CD14-positive monocyte (primary cell): ENCODE results near the gene SNAP25. TPM values are rescaled to one million over a fixed set of nuclear protein-coding genes. Genes with fewer than 3 reads are reported as not detected.

Source experiments
- DNase-seq, 3 donors: peaks; one replicate each; pipeline ENCODE4 v3.0.0-alpha.2; 2011 to 2022
- H2AFZ ChIP-seq: 2 replicates; pipeline ENCODE4 v1.6.0; 2012; ENCODE audit warnings: mild to moderate bottlenecking, low read depth, low read length, inconsistent platforms; ENCODE audit not compliant: insufficient read depth, poor library complexity, severe bottlenecking
- H3K27ac ChIP-seq, 2 donors: 1 replicate in 1 of 2; 2 replicates in 1 of 2; pipeline ENCODE4 v1.5.1; 2012 to 2013; ENCODE audit warnings: low read length in 2 of 2, control low read depth in 1 of 2, inconsistent platforms in 1 of 2, low read depth in 1 of 2, mild to moderate bottlenecking in 1 of 2
- H3K27me3 ChIP-seq, 2 donors: one replicate each; pipeline versions ENCODE4 v1.6.0 to v1.6.1; 2011 to 2013; ENCODE audit warnings: low read length in 2 of 2; ENCODE audit not compliant: control insufficient read depth in 2 of 2, insufficient read depth in 2 of 2
- H3K36me3 ChIP-seq, 2 donors: replicated peaks in 1 of 2; 1 replicate in 1 of 2; 2 replicates in 1 of 2; pipeline versions ENCODE4 v1.5.1 to v1.6.1; 2012 to 2013; ENCODE audit warnings: low read length in 2 of 2, control low read depth in 1 of 2, inconsistent platforms in 1 of 2, mild to moderate bottlenecking in 1 of 2; ENCODE audit not compliant: insufficient read depth in 2 of 2, control insufficient read depth in 1 of 2
- H3K4me1 ChIP-seq, 2 donors: 1 replicate in 1 of 2; 2 replicates in 1 of 2; pipeline versions ENCODE4 v1.5.1 to v1.6.1; 2012 to 2013; ENCODE audit warnings: low read length in 2 of 2, control low read depth in 1 of 2, inconsistent platforms in 1 of 2, mild to moderate bottlenecking in 1 of 2, moderate library complexity in 1 of 2; ENCODE audit not compliant: insufficient read depth in 2 of 2, control insufficient read depth in 1 of 2
- H3K4me2 ChIP-seq: replicated peaks from 2 replicates; pipeline ENCODE3; 2012; ENCODE audit warnings: low read length, moderate library complexity, mild to moderate bottlenecking; ENCODE audit not compliant: poor library complexity, severe bottlenecking; ENCODE audit errors: extremely low read depth
- H3K4me3 ChIP-seq, 3 experiments: fragments of 200-600 bp in 1 of 3; sonication (generic) in 1 of 3; replicated peaks in 1 of 3; 1 replicate in 2 of 3; 2 replicates in 1 of 3; pipeline ENCODE4 v1.5.1; 2011 to 2013; ENCODE audit warnings: low read length in 3 of 3, mild to moderate bottlenecking in 3 of 3, control low read depth in 2 of 3, low read depth in 2 of 3, inconsistent platforms in 1 of 3, moderate library complexity in 1 of 3
- H3K79me2 ChIP-seq: 2 replicates; pipeline ENCODE4 v1.6.0; 2012; ENCODE audit warnings: mild to moderate bottlenecking, control low read depth, inconsistent platforms, low read length, moderate library complexity; ENCODE audit not compliant: insufficient read depth
- H3K9ac ChIP-seq: 2 replicates; pipeline ENCODE4 v1.6.0; 2017; ENCODE audit warnings: low read length, mild to moderate bottlenecking; ENCODE audit not compliant: insufficient read depth, poor library complexity, severe bottlenecking
- H3K9me3 ChIP-seq, 2 donors: replicated peaks in 1 of 2; 1 replicate in 1 of 2; 2 replicates in 1 of 2; pipeline versions ENCODE4 v1.5.1 to v1.6.1; 2012 to 2013; ENCODE audit warnings: low read length in 2 of 2, control low read depth in 1 of 2; ENCODE audit not compliant: control insufficient read depth in 1 of 2, insufficient read depth in 1 of 2
- H4K20me1 ChIP-seq: 2 replicates; pipeline ENCODE4 v1.6.0; 2012; ENCODE audit warnings: mild to moderate bottlenecking, low read length, control low read depth, moderate library complexity; ENCODE audit not compliant: insufficient read depth
- H3K27ac Mint-ChIP-seq, 7 donors: one replicate each; pipeline ENCODE4 v1.8.0; 2020; ENCODE audit warnings: mild to moderate bottlenecking in 7 of 7, mixed read lengths in 7 of 7, moderate library complexity in 6 of 7, inconsistent platforms in 2 of 7
- H3K27me3 Mint-ChIP-seq, 3 donors: one replicate each; pipeline ENCODE4 v1.8.0; 2021 to 2022; ENCODE audit warnings: low read depth in 3 of 3, mild to moderate bottlenecking in 3 of 3, mixed read lengths in 3 of 3, moderate library complexity in 3 of 3, inconsistent platforms in 1 of 3
- H3K36me3 Mint-ChIP-seq, 2 donors: one replicate each; pipeline ENCODE4 v1.8.0; 2020; ENCODE audit warnings: mixed read lengths in 2 of 2, inconsistent platforms in 1 of 2, mild to moderate bottlenecking in 1 of 2
- H3K4me1 Mint-ChIP-seq: one replicate; pipeline ENCODE4 v1.8.0; 2020; ENCODE audit warnings: mild to moderate bottlenecking, mixed read lengths
- H3K4me3 Mint-ChIP-seq, 2 donors: one replicate each; pipeline ENCODE4 v1.8.0; 2020; ENCODE audit warnings: mild to moderate bottlenecking in 2 of 2, mixed read lengths in 2 of 2, moderate library complexity in 1 of 2
- H3K9me3 Mint-ChIP-seq, 7 donors: one replicate each; pipeline ENCODE4 v1.8.0; 2020 to 2022; ENCODE audit warnings: mixed read lengths in 7 of 7, mild to moderate bottlenecking in 6 of 7, moderate library complexity in 6 of 7, inconsistent platforms in 2 of 7
- CTCF ChIP-seq: fragments of 200-600 bp; IDR thresholded peaks from one replicate; pipeline ENCODE4 v1.8.0; 2022; ENCODE audit warnings: antibody characterized with exemption, mild to moderate bottlenecking
- WGBS: methylation state at CpG from one replicate; pipeline ENCODE4 v1.1.5; 2013; ENCODE audit warnings: missing lambda C conversion rate; ENCODE audit not compliant: insufficient coverage; 5-methylcytosine and 5-hydroxymethylcytosine counted together
- intact Hi-C, 2 donors: fragments of 100-400 bp; cut with micrococcal nuclease; formaldehyde crosslinking; loops; one replicate each; pipeline versions ENCODE4 v1.15.0 to v1.15.1; 2023
- polyA plus RNA-seq, 3 donors: library from polyadenylated mRNA; depleted of rRNA in 1 of 3; unstranded in 2 of 3; stranded (reverse) in 1 of 3; fragments of 300-500 nt in 2 of 3; fragments of >200 nt in 1 of 3; fragmentation: Illumina TruSeq in 2 of 3; gene quantifications; 1 replicate in 2 of 3; 2 replicates in 1 of 3; pipeline ENCODE4 v1.2.3, GENCODE V29; 2012 to 2021

SNAP25 gene
- polyA plus RNA-seq, 3 donors: not detected

GRCh38 chr20:10347086-10347880 is 128.7 kb downstream of the SNAP25 start:
- Histone ChIP-seq H3K4me2 (no peak overlapping the region), H3K36me3 (no peaks in the 10 kb centered on the region), H3K79me2 (no peaks in the 10 kb centered on the region), H3K4me1 (no peaks in the 10 kb centered on the region), H3K9ac (no peak overlapping the region), H4K20me1 (no peaks in the 10 kb centered on the region), H2AFZ (no peak overlapping the region), H3K9me3 (peaks cover 0 to 2% of the 10 kb centered on the region in 2 donors), H3K4me3 (no peak overlapping the region), H3K27ac (no peak overlapping the region), H3K27me3 (no peaks in the 10 kb centered on the region)
- Mint-ChIP-seq H3K36me3 (no peaks in the 10 kb centered on the region), H3K27ac (no peak overlapping the region), H3K4me1 (peaks cover 6% of the 10 kb centered on the region), H3K27me3 (no peaks in the 10 kb centered on the region), H3K9me3 (peaks cover 0 to 8% (median 1%) of the 10 kb centered on the region in 7 donors), H3K4me3 (no peak overlapping the region)
- whole genome bisulfite sequencing: no CpG with 5 or more reads among the region's 3 CpGs
- intact Hi-C loops: no loop called here
- TF ChIP-seq CTCF: no peak
- DNase-seq: no peak

- Histone ChIP-seq H3K27me3 (no peaks in the 10 kb centered on the region), H3K9me3 (no peaks in the 10 kb centered on the region), H3K27ac (no peak overlapping the region), H2AFZ (no peak overlapping the region), H4K20me1 (no peaks in the 10 kb centered on the region), H3K4me3 (no peak overlapping the region), H3K4me2 (no peak overlapping the region), H3K79me2 (no peaks in the 10 kb centered on the region), H3K36me3 (no peaks in the 10 kb centered on the region), H3K4me1 (no peaks in the 10 kb centered on the region), H3K9ac (no peak overlapping the region)
- Mint-ChIP-seq H3K27ac (no peak overlapping the region), H3K4me3 (no peak overlapping the region), H3K4me1 (peaks cover 6% of the 10 kb centered on the region), H3K9me3 (peaks cover 0 to 2% (median 0%) of the 10 kb centered on the region in 7 donors), H3K36me3 (no peaks in the 10 kb centered on the region), H3K27me3 (no peaks in the 10 kb centered on the region)
- WGBS: 93% methylated on average over 3 of the region's 3 CpGs
- intact Hi-C loops: no loop called here
- DNase-seq: no peak
- no peak for TF ChIP-seq CTCF
These were observed 130.5 kb downstream of the SNAP25 start for GRCh38 chr20:10349118-10349517.
